Right hindlimb (tissue), 1 donor: ENCODE measurements around the gene BCAS4.

Experiments
- DNase-seq: peaks from one replicate; pipeline ENCODE4 v3.0.0-alpha.2; 2018

BCAS4 gene

GRCh38 chr20:50916934-50917333 is 122.1 kb downstream of the BCAS4 start:
- DNase-seq = no peak

DNA sequence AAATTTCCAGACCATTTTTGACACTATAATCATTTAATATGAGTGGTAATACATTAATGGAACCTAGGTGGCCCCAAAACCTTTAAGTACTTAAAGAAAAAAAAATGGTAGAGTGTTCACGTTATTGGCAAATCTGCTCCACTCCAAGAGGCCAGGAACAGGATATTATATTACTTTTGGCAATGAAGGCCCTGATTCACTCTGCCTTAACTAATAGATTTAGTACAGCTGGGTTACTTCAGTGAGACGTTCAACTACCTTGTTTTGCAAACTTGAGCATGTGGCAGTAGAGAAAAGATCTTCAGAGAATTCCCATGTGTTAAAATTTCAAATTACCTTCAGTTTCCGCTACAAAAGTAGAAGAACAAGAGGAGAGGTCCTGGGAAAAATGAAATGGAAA is 123.5 kb downstream of the BCAS4 start:
- DNase-seq = no peak

- no peak for DNase-seq
These were observed 124.7 kb downstream of the BCAS4 start for GRCh38 chr20:50919567-50919966.

- no peak for DNase-seq
These were observed 126.1 kb downstream of the BCAS4 start for GRCh38 chr20:50920997-50921396.

- no peak for DNase-seq
These were observed 127.1 kb downstream of the BCAS4 start for GRCh38 chr20:50921803-50922501.

GRCh38 chr20:50924261-50924920 is 129.5 kb downstream of the BCAS4 start:
- no peak for DNase-seq

DNA sequence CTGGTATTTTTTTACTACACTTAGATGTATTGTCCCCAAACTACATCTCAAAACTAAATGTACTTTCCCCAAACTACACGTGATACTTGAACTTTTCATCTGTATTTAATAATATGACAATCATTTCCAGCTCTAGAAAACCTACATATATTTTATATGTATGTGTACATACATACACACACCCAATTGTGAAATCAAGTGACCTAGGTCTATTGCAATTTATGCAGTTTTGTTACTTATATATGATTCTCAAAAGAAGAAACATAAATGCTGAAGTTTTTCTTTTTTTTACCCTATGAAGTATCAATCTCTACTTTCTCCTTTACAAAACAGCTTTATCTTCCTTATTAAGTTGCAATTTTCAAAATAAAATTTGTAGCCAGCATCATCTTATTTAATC is 131.7 kb downstream of the BCAS4 start:
- DNase-seq = no peak
